NCI-H2107 treated with DMSO at 0.1 percent for 48 hours (cell line): ENCODE data around the gene TMEM179B.
"Not testable (repeated sequence)": the region's sequence is repeated elsewhere in the genome, so short reads cannot be mapped to it uniquely, and the experiment has no call there.

ENCODE experiments used
- DNase-seq: peaks from one replicate; lab custom pipeline; 2025; ENCODE audit not compliant: unreplicated experiment; lab: John Stamatoyannopoulos, UW

The TMEM179B gene

GRCh38 chr11:62788991-62789390 is 1.8 kb downstream of the TMEM179B start:
- no peak for DNase-seq

DNA sequence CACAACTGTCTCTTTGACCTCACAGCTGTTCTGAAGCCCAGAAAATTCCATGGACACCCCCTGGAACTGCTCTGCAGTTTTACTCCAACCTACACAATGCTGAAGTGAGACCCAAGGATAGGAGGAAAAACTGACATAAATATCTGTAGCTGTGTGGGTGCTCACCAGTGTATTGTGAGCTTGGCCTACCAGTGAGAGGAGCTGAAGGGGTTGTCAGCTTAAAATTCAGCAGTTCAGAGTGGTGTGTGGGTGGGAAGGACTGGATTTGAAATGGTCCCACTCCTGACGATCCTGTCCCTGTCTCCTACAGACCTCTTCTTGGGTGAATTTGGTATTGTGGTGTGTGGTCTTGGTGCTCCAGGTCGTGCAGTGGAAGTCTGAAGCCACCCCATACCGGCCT is 2.4 kb downstream of the TMEM179B start:
- DNase-seq: no peak

GRCh38 chr11:62791501-62792201 is 4.4 kb downstream of the TMEM179B start, which contains the start of gene TMEM223:
TMEM223 (minus strand) TSS chr11:62792006; CDS start chr11:62791994, 12 bp downstream.
- DNase-seq: peak; percentile 38

DNA sequence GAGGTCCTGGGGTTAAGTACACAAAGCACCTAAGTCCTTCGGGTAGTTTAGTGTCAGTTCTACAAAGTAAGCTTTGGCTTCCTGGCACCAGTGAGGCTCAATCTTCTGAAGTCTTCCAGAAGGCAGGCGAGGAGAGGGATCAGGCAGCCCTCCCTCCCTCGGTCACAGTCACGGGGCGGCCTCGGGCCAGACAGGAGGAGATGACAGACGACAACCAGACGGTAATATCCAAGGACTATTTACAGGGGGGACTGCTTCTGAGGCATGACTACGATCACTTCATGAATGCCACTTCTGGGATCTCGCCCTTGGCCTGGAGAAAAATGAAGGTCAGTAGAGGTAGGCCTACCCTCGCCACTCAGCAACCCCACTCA is 5.0 kb downstream of the TMEM179B start:
- no peak for DNase-seq

GRCh38 chr11:62794201-62794775 is 7.1 kb downstream of the TMEM179B start:
- no peak for DNase-seq

- DNase-seq: no peak
These were observed 9.1 kb downstream of the TMEM179B start for GRCh38 chr11:62796281-62796680.

DNA sequence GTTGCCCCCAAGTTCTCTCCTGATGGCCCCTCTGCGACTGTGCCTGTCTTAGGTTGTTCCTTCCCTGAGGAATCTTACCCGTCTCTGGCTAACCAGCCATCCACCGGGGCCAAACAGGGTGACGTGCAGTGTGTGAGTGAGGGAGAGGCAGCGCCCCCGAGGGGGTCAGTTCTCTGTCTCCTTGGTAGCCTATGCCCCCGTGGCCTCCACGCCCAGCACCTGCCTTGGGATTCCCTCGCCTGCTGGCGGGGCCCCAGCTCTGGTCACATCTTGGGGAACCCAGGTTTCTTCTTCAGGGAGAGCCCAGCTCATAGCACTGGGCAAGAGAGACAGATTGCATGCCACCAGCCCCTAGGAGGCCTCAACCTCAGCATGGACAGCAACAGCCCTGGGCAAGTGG is 12.3 kb downstream of the TMEM179B start:
- no peak for DNase-seq

- DNase-seq: no peak
These were observed 13.9 kb downstream of the TMEM179B start for GRCh38 chr11:62801071-62801470.

DNA sequence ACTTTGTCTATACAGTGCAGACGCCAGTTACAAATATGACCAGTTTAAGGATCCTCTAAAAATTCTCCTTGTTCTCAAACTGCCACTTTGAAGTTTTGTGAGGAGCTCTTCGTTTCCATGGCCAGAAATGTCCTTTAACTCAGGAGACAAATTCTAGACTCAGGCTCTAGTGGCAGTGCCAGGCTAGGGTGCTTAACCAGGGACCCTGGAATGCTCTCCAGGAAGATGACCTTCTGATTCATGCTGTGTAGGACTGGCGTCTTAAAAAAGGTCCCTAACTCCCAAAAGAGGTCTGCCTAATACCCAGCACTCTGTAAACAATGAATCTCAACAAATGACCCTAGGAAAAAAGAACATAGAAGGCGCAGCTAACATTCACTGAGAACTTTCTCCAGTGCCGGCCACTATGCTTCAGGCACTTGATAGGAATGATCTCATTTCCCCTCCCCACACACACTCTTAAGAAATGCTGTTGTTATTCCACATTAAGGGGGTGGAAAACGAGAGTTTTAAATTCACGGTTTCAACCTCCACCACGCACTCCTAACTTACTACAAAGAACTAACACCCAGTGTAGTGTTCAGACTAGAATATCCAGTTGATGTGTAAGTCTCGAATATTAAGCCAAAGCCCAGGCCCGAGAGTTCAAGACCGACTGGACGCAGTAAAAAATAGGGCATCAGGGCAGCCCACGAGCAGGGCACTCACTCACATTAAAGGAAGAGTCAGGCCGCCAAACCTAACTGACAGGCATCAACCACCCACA is 17.3 kb downstream of the TMEM179B start:
- no peak for DNase-seq

DNA sequence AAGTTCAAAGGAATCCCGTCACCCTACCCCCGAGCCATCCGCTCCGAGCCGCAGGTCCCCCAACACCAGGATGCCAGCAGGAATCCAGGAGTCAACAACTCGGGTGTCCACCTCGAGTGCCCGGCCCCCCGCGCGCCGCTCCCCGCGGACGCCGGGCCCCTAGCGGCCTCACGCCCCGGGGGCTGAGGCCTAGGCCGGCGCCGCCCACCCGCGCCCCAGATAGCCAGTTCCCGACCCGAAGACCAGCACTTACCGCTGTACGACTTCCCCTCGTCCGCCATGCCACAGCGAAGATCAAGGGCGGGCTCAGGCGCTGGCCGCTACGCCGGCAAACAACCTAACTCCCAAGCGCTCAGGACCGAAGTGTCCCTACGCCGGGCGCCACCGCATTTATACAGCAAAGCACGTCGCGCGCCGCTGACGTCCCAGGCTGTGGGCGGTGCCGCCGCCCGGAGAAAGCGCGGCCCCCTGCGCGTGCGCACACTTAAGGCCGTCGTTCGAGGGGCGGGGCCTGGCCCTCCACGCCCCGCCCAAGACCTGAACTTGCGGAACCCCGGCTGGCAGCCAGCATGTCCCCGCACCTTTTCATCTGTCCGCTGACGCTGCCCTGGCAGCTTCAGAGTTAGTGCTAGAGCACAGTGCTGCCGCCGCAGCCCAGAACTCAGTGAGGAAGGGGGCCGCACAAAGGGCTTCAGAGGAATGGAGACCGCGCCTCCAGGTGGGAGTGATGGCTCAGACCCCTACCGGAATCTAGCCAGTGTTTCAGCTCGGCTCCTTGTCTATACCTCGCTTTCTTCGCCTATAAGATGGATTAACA is 18.1 kb downstream of the TMEM179B start, which contains the start of gene NXF1:
Gene NXF1, minus strand, starts transcription at position 365 of the 817 bp plus-strand sequence. Its CDS starts 84 bp downstream, at position 281.
- DNase-seq: peak; percentile 82

DNA sequence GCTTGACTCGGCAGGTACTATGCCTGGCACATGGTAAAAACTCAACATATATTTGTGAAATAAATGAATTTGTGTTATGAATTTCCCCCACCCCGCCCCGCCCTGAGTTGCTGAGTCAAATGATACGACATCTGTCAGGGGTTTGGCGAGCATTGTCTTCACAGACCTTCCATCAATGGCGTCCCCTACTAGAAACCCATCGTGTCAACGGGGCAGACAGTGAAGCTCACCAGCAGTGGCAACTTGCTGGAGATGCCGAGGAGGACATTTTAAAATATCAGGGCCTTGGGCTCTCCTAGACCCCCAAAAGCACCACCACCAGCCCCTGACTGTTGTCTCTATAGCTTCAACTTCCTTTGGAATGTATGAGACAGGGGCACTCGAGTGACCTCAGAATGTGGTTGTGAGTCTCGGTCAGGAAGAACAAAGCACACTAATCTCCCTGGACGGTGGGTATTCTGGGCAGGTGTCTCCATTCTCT is 18.8 kb downstream of the TMEM179B start:
- DNase-seq: no peak

DNA sequence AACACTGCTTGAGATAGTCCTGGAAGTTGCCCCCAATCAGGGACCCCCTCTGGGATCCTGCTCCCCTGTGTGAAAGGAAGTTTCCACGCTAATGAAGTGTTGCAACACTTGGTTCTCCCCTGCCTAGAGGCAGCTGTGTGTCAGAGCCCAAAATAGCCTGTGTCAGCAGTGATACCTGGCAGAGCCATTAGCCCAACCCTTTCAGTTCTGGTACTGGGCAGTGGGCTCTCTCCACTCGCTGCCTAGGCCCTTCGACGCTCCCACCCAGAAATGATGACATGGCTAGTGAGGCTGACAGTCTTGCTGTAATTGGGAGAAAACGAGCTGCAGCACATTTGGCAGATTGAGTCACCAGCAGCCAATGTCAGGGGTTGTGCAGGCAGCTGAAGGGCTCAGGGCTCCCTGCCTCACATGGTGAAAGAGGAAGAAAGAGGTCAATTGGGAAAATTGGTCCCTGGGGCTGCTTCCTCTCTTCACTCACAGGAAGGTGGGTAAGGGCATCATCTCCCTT is 19.5 kb downstream of the TMEM179B start:
- no peak for DNase-seq

- no peak for DNase-seq
These were observed 23.5 kb downstream of the TMEM179B start for GRCh38 chr11:62810748-62811147.

GRCh38 chr11:62811659-62812058 is 24.5 kb downstream of the TMEM179B start:
- DNase-seq: no peak

DNA sequence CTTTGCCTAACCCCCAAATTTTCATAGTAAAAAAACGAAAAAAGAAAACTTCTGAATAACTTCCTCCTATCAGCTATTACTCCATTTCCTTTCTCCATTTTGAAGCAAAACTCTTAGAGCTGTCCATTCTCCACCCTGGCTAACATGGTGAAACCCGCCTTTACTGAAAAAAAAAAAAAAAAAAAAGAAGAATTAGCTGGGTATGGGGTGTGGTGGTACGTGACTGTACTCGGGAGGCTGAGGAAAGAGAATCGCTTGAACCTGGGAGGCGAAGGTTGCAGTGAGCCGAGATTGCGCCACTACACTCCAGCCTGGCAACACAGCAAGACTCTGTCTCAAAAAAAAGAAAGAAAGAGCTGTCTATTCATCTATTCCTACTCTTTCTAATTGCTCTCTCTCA is 29.4 kb downstream of the TMEM179B start:
- DNase-seq: no peak

DNA sequence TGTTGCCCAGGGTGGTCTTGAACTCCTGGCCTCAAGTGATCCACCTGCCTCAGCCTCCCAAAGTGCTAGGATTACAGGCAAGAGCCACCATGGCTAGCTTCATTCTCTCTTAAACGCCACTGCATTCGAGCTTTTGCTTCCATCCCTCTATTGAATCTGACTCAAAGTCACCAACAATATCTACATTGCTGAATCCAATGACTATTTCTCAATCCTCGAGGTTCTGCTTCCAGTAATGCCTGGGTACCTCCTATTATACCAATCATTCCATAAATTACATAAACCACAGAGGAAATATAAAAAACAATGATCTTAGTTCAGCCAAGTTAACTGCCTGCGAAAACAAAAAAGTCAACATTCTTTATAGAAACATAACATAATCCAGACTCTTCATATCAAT is 29.9 kb downstream of the TMEM179B start:
- no peak for DNase-seq

DNA sequence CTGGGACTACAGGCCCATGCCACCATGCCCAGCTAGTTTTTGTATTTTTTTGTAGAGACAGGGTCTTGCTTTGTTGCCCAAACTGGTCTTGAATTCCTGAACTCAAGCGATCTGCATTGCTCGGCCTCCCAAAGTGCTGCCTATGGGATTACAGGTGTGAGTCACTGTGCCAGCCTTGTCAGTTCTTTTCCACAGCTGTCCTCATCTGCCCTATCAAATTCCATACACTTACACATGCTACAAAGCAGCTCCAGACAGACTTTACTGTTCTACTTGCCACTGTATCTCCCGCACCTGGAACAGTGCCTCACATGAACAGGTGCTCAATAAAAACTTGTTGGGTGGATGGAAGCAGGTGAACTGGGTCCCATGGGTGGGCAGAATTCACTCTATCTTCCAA is 36.5 kb downstream of the TMEM179B start:
- DNase-seq: no peak

- DNase-seq: not testable (repeated sequence)
These were observed 40.9 kb downstream of the TMEM179B start for GRCh38 chr11:62828130-62828529.

DNA sequence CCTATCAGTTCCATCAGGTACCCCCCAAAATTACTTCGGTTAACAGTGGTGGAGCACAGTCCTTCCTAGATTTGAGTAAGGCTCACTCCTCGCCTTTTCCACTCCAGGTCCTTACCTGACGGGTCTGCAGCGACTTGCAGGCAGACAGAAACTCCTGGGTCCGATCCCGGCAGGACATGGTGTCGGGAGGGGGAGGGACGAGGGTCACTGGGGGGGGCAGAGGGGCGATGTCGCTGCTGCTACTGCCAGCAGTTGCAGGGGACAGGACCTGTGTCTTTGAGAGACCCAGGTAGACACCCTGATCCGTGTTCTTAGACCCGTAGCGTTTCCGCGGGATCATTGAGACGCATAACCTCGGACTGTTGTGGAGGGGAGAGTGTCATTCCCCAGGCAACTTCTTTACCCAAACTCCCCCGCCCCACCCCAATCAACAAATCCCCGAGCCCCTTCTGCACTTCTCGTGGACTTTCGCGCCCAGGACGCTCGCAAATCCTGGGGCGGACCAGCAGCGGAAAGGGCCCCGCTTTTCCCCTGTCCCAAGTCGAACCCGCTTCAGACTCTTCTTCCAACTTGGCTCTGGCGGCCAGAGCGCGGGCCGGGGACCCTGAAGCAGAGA is 43.8 kb downstream of the TMEM179B start:
- no peak for DNase-seq
